NCI-H446 (cell line): ENCODE results near the gene ENOX1.
"Not testable (repeated sequence)": the region's sequence is repeated elsewhere in the genome, so short reads cannot be mapped to it uniquely, and the experiment has no call there.

Source experiments
- DNase-seq, 2 experiments: peaks; one replicate each; lab custom pipeline; 2025; lab: John Stamatoyannopoulos, UW

The ENOX1 gene

DNA sequence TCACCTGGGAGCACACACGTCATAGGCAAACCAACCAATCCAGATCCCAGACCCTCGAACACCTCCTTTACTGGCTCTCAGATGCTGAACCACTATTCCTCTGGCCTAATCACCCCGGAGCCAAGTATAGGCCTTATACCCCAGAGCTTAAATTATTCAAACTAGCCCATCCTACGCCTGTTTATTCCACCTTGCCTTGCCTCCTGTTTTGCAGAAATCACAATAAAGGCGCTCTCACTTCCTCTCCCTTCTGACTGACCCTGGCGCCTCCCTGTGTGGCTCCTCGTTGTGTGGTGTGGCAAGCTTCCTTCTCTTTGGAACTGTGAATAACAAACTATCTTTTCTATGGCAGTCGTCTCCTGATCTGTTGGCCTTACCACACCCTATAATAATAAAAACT lies 354.9 kb downstream of the ENOX1 start:
- no peak for DNase-seq

GRCh38 chr13:43431290-43431716 lies 355.5 kb downstream of the ENOX1 start:
- no peak for DNase-seq

DNA sequence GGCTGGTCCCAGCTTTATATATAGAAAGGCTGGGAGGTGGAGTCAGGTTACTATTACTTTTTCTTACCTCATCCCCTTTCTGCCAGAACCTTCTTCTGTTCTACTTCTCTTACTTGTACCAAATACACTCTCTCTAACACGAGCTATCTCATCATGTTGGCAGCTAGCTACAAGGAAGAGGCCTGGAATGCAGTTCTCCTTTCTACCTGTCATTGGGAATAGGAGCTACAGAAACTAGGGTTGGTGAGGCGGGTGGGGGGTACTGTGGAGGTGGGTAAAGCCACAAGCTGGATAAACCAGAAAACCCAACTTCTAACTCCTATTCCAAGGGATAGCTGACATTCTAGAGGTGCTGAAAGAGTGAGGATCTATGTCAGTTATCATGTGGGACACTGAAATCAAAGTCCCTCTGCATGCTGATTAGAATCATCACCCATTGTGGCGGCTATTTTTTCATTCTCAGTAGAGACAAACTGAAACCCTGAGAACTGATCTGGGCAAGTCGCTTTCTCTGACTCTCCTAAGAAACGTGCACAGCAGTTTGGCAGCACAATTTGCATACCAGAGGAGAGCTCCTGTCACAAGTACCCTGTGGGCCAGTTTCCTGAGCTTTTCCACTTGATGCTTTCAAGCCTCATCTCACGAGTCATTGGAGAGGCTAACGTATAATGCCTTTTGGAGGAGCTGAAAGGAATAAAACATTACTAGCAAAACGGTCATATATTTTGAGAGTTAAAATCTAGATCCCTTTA lies 358.1 kb downstream of the ENOX1 start:
- no peak for DNase-seq

- DNase-seq, result no peak
Measured at GRCh38 chr13:43426355-43426754, 360.4 kb downstream of the ENOX1 start.

DNA sequence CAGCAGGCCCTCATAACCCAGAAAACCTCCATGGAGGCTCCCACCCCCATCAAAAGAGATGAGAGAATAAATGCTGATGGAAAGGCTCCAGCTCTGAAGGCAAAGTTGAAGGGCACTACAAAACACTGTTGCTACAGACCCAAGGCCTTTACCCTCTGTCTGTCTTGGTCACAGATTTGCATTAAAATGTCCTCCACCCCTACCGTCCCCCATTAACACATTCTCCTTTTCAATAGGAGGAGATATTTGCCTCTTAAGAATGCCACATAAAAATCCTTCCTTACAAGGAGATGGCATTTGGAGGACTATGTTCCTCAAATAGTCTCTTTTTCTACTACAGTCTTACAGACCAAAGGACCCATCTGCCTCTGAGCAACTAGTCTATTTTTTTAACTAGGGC lies 361.5 kb downstream of the ENOX1 start:
- DNase-seq, result no peak

DNA sequence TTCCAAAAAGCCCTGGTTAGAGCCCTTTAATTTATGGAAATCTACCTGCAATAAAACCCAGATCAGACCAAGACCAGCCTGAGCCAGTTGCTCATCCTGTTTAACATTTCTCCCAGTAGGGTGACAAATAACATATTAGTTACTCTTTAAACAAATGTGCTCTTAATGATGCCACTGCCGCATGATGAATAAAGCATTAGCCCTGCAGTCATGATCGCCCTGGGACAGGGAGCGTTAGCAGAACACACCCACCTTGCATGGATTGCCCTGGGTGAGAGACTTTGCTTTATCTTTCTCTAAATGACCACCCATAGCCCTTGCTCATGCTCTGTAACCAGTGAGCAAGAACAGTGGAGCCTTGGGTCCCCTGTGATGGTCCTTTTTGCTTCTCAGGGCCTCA lies 362.4 kb downstream of the ENOX1 start:
- no peak for DNase-seq

DNA sequence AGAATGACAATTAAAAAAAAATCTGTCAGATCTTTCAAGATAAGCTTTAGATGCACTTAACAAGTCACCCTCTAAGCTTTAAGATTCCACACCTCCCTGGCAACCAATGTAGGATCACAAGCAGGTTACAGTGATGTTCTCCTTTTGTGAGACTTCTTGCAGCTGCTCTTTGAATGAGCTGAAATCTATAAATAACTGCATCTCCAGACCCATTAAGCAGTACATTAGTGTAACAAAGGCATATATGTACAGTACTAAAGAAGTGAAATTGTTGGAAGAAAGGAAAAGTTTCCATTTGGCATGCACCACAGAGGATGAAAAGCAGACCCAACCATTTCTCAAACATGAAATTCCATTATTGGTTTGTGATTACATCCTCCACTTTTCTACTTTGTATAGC lies 364.7 kb downstream of the ENOX1 start:
- DNase-seq, result no peak

GRCh38 chr13:43416842-43417241 lies 369.9 kb downstream of the ENOX1 start:
- not testable (repeated sequence) for DNase-seq

DNA sequence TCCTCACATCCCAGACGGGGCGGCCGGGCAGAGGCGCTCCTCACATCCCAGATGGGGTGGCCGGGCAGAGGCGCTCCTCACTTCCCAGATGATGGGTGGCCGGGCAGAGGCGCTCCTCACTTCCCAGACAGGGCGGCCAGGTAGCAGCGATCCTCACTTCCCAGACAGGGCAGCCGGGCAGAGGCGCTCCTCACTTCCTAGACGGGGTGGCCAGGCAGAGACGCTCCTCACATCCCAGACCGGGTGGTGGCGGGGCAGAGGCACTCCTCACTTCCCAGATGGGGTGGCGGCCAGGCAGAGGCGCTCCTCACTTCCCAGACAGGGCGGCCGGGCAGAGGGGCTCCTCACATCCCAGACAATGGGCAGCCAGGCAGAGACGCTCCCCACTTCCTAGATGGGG lies 370.4 kb downstream of the ENOX1 start:
- DNase-seq, result not testable (repeated sequence)

DNA sequence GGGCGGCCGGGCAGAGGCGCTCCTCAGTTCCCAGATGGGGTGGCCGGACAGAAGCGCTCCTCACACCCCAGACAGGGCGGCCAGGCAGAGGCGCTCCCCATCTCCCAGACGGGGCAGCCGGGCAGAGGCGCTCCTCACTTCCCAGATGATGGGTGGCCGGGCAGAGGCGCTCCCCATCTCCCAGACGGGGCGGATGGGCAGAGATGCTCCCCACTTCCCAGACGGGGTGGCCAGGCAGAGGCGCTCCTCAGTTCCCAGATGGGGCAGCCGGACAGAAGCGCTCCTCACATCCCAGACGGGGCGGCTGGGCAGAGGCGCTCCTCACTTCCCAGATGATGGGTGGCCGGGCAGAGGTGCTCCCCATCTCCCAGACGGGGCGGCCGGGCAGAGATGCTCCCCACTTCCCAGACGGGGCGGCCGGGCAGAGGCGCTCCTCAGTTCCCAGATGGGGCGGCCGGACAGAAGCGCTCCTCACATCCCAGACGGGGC lies 370.8 kb downstream of the ENOX1 start:
- not testable (repeated sequence) for DNase-seq

DNA sequence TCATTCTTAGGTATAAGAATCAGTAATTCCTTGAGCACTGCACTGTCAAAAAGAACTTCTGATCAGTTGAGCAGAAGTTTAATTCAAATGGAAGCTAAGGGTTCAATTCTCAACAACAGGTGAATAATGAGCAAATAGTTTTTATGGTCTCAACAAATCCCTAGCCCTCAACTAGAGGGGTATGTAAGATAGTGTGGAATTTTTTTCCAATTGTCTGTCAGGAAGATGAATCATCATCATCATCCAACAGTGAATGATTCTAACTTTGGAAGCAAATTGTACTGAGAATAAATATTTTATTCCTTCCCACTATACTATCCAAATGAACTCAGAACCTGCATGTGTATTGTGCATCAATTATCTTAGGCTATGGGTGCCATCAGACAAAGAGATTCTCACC lies 372.7 kb downstream of the ENOX1 start:
- no peak for DNase-seq

- no peak for DNase-seq
Measured at GRCh38 chr13:43411741-43412140, 375.0 kb downstream of the ENOX1 start.

GRCh38 chr13:43411211-43411610 lies 375.6 kb downstream of the ENOX1 start:
- DNase-seq, result no peak

- no peak for DNase-seq
Measured at GRCh38 chr13:43408274-43408673, 378.5 kb downstream of the ENOX1 start.

- no peak for DNase-seq
Measured at GRCh38 chr13:43407023-43407581, 379.7 kb downstream of the ENOX1 start.

- no peak for DNase-seq
Measured at GRCh38 chr13:43405457-43405856, 381.3 kb downstream of the ENOX1 start.

DNA sequence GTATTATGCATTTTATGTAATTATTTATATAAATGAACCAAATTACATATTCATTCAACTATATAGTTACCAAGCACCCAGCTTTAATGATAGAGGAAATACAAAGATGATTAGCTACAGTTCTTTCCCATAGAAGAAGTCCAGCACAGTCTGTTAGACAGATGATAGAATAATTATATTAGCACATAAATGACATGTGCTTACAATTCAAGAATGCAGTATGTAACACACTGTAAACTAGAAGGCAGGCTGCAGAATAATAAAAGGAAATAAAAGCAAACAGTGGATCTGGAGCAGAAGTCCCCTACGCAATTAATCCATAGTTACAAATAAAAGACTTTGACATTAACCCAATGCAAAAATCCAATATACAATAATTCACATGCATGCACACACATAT lies 384.4 kb downstream of the ENOX1 start:
- DNase-seq, result no peak

- DNase-seq, result no peak
Measured at GRCh38 chr13:43401361-43401760, 385.4 kb downstream of the ENOX1 start.

DNA sequence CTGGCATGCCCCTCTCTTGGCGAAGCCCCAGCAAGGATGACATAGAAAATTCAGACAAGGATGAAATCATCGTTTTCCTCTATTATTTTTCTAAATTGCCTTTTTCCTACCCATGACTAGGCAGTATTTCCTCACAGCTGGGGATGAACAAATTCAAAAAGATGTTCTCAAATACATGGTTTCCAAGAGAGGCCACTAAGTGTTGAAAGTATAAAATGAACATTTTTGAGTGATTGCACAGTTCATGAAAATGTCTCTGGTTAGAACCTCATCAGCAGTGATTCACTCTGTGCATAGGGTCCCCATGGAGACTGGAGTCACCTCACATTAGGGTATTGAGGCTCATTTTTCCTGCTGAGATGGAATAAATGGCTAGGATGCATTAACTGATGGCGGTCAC lies 389.7 kb downstream of the ENOX1 start:
- DNase-seq, result no peak

DNA sequence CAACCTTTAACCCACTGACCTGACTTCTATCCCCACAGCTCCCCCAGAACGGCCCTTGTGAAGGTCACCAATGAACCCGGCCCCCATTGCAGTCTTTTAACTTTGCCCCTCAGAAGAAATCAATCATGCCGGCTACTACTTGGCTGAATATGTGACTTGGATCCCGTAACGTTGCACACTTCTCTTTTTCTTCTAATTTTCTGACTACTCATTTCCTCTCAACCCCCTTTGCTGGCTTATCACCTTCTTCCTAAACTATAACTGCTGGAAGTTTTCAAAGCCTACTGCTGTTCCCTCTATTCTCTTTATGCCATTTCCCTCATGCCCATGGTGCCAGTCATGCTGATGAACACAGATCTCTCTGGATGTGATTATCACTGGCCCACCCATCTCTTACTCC lies 395.7 kb downstream of the ENOX1 start:
- no peak for DNase-seq

DNA sequence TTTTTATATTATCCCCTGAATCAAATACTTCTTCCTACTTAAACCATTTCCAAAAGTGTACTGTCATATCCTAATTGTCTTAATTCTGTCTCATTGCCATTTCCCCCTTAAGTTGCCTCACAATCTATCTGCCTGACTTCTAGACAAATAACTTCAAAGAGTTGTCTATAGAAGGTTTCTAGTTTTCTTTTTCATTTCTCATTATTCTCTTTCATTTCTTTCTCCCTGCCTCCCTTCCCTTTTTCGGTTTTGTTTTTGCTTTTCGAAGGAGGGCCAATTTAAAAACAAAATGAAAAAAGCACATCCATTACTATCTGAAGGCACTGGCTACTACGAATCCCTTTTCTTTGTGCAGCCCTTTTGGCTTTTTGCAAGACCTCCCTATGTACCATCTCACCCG lies 396.2 kb downstream of the ENOX1 start:
- DNase-seq, result no peak

DNA sequence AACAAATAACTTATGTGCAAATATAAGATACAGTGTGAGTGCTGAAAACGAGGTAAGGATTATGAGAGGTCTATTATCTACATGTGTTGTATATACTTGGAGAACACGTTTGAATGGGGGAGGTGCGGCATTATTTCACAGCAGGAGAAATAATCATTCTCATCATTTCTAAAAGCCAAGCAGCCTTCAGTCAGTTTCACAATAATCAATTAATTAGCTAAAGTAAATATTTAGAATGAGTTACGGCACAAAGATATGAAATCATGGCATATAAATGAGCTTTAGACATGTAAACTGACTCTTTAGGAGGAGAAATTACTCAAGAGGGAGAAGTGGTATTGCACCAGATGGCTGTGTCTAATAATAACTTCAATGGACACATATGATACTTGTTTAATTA lies 396.8 kb downstream of the ENOX1 start:
- peak; percentile 61 to 73 for DNase-seq

- DNase-seq, result no peak
Measured at GRCh38 chr13:43389573-43389972, 397.2 kb downstream of the ENOX1 start.
